Heart left ventricle (tissue), 13 donors: ENCODE results near the gene MSI2.

ENCODE experiments used
- POLR2A ChIP-seq, 2 donors: fragments of 450-650 bp; IDR thresholded peaks; one replicate each; pipeline ENCODE4 v1.6.1; 2017; ENCODE audit warnings: antibody characterized with exemption in 2 of 2, mild to moderate bottlenecking in 2 of 2, moderate library complexity in 2 of 2
- TF ChIP-seq, protein P1 (sequence below), 12 donors: fragments of 200-600 bp; sonication (generic) in 4 of 12; IDR thresholded peaks; one replicate each; pipeline versions ENCODE4 v1.5.0 to v1.8.0; 2018 to 2022; ENCODE audit warnings: antibody characterized with exemption in 12 of 12, mild to moderate bottlenecking in 5 of 12
- donor health status: ischemic (EF 13 %, LVEDD 7.1; RV severe dilation, severe dysfunction).
- donor health status: DM: no; HTN: yes; CAD: no.
- donor health status: DM: no; HTN: no; CAD: no.
- donor health status: ischemic (EF 25% LVEDD 6.9; RV normal size, moderate dysfunction).
- donor health status: ischemic (EF 25% LVEDD 5.7; RV mildly dilated, moderate dysfunction).
- donor health status: ischemic (EF 35%, LVEDD 5.7; RV mildly dilated, moderate dysfunction).
- donor health status: nonischemic (EF 11% LVEDD 7.7; RV severe dilation, severe dysfunction).
- donor health status: DM: yes; HTN: yes; CAD: no.
- donor health status: PGD.
- donor health status: ischemic (EF 29% LVEDD 5.4; RV normal size, mild dysfunction).
- donor health status: nonischemic (EF 23%, LVEDD 6.1; RV moderate dilation, normal function).

DNA sequence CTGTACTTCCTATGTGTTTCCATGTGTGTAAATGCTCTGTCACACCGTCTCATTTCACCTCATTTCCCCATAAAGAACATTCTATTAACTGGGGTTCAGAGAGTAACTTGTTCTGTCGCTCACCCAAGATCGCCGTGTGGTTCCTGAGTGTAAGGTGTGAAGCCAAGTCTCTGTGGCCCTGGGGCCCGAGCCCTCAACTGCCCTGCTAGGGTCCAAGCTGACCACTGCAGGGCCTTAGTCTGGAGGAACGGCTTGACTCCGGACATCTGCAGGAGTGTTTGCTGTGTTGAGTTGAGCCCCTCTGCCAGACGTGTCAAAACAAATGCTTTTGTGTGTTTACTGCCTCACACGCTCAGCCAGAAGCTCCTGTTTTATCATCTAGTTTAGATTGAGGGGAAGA, 244.7 kb downstream of the MSI2 start:
- no peak for TF ChIP-seq POLR2A (IDR thresholded peaks at IDR 0.05)
- TF ChIP-seq, protein P1, sequence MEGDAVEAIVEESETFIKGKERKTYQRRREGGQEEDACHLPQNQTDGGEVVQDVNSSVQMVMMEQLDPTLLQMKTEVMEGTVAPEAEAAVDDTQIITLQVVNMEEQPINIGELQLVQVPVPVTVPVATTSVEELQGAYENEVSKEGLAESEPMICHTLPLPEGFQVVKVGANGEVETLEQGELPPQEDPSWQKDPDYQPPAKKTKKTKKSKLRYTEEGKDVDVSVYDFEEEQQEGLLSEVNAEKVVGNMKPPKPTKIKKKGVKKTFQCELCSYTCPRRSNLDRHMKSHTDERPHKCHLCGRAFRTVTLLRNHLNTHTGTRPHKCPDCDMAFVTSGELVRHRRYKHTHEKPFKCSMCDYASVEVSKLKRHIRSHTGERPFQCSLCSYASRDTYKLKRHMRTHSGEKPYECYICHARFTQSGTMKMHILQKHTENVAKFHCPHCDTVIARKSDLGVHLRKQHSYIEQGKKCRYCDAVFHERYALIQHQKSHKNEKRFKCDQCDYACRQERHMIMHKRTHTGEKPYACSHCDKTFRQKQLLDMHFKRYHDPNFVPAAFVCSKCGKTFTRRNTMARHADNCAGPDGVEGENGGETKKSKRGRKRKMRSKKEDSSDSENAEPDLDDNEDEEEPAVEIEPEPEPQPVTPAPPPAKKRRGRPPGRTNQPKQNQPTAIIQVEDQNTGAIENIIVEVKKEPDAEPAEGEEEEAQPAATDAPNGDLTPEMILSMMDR (IDR thresholded peaks at IDR 0.05): no peak
